Measurements from ENCODE around the gene DENND5B.
"Not testable (repeated sequence)": the region's sequence is repeated elsewhere in the genome, so short reads cannot be mapped to it uniquely, and the experiment has no call there.

The DENND5B gene

GRCh38 chr12:31557707-31558106 lies 33.2 kb downstream of the DENND5B start:
- DNase-seq (ENCODE audit: low spot score), result no peak

DNA sequence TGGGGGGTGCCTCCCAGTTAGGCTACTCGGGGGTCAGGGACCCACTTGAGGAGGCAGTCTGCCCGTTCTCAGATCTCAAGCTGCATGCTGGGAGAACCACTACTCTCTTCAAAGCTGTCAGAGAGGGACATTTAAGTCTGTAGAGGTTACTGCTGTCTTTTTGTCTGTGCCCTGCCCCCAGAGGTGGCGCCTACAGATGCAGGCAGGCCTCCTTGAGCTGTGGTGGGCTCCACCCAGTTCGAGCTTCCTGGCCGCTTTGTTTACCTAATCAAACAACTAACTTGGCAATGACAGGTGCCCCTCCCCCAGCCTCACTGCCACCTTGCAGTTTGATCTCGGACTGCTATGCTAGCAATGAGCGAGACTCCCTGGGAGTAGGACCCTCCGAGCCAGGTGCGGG lies 35.5 kb downstream of the DENND5B start:
- DNase-seq (ENCODE audit: low spot score), result not testable (repeated sequence)

- DNase-seq (ENCODE audit: low spot score), result not testable (repeated sequence)
Observed at GRCh38 chr12:31550590-31550989, 40.3 kb downstream of the DENND5B start.

DNA sequence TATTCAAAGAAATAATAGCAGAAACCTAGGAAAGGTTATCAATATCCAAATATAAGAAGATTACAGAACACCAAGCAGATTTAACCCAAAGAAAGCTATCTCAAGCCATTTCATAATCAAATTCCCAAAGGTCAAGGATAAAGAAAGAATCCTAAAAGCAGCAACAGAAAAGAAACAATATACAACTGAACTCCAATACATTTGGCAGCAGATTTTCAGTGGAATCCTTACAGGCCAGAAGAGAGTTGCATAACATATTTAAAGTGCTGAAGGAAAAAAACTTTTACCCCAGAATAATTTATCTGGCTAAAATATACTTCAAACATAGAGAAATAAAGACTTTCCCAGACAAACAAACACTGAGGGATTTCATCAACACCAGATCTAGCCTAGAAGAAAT lies 54.3 kb downstream of the DENND5B start:
- DNase-seq (ENCODE audit: low spot score), result no peak

- no peak for DNase-seq (ENCODE audit: low spot score)
Observed at GRCh38 chr12:31533470-31533869, 57.5 kb downstream of the DENND5B start.

GRCh38 chr12:31531893-31532292 lies 59.0 kb downstream of the DENND5B start:
- no peak for DNase-seq (ENCODE audit: low spot score)

DNA sequence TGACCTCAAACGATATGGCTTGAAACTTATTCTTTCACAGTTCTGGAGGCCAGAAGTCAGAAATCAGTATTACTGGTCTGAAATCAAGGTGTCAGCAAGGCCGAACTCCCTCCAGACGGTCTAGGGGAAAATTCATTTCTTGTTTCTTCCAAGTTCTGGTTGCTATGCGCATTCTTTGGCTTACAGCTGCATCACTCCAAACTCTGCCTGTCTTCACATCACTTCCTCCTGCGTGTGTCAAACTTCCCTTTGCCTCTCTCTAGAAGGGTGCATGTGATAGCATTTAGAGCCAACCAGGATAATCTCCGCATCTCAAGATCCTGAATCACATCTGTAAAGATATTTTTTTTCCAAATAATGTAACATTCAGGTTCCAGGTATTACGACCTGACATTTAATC lies 62.8 kb downstream of the DENND5B start:
- DNase-seq (ENCODE audit: low spot score), result no peak

DNA sequence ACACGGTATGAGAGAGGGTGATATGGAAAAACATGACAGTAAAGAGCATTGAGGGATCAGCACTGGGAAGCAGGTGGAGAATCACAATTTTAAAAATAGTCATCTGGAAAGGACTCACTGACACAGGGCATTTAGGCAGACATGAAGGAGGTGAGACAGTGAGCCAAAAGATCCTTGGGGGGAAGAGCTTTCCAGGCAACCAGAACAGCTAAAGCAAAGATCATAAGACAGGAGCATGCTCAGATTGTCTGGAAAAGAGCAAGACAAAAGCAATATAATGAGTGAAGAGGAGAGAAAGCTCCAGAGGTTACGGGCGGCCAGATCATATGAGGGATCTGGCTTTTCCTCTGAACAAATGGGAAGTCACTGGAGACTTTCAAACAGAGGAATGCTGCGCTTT lies 63.9 kb downstream of the DENND5B start:
- DNase-seq (ENCODE audit: low spot score), result no peak

DNA sequence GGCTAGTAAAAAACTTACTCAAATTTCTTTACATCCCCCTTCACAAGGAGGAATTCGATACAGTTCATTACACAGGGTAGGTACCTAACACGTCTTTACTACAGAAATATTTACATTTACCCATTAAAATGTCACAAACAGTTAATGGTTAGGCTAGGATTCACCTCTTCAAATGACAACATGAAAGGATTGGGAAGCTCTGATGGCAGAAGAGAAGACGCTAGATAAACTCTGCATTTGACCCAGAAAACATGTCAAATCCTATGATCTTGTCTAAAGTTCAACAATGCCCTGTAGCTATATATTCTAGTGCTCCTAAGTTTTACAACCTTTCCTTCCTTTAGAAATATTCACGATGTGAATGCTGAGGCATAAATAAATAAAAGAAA lies 64.8 kb downstream of the DENND5B start:
- no peak for DNase-seq (ENCODE audit: low spot score)

DNA sequence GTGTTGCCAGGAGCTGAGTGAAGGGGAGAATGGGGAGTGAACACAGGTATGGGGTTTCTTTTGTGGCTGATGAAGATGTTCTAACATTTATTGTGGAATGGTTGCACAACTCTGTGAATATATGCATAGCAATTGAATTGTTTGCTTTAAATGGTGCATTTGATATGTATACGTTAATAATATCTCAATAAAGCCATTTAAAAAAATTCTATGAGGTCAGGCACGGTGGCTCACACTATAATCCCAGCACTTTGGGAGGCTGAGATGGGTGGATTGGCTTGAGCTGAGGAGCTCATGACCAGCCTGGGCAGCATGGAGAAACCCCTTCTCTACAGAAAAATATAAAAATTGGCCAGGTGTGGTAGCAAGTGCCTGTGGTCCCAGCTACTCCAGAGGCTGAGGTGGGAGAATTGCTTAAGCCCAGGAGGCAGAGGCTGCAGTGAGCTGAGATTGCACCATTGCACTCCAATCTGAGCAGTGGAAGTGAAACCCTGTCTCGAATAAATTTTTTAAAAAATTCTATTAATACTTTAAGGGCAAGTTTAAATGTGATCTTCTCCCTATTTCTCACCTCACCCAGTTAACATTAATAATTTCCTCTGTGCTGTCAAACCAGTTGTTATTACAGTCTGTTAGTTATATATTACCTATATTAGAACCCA lies 65.3 kb downstream of the DENND5B start:
- no peak for DNase-seq (ENCODE audit: low spot score)

DNA sequence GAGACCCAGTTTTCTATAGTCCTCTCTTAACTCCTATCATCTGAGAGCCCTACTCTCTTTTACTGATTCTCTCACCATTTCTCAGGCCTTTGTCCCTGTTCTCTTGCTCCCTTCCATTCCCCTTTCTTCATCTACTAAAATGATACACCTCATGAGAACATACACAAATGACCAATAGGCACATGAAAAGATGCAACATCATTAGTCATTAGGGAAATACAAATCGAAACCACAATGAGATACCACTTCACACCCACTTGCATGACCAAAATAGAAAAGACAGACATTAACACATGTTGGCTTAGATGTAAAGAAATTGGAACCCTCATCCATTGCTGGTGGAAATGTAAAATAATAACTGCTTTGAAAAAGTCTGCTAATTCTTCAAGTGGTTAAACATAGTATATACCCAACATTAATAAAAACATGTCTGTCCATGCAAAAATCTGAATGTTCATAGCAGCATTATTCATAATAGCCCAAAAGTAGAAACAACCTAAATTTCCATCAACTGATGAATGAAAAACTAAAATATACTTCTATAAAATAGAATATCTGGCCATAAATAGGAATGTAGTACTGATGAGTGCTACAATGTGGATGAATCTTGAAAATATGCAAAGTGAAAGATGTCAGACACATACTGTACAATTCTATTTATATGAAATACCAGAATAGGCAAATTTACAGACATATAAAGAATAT lies 66.0 kb downstream of the DENND5B start:
- peak; percentile 24 for DNase-seq (ENCODE audit: low spot score)

GRCh38 chr12:31523306-31523705 lies 67.6 kb downstream of the DENND5B start:
- DNase-seq (ENCODE audit: low spot score), result no peak

GRCh38 chr12:31522607-31523006 lies 68.3 kb downstream of the DENND5B start:
- DNase-seq (ENCODE audit: low spot score), result no peak

GRCh38 chr12:31521964-31522363 lies 69.0 kb downstream of the DENND5B start:
- DNase-seq (ENCODE audit: low spot score), result no peak

- DNase-seq (ENCODE audit: low spot score), result no peak
Observed at GRCh38 chr12:31519511-31519910, 71.4 kb downstream of the DENND5B start.

GRCh38 chr12:31518680-31519227 lies 72.2 kb downstream of the DENND5B start:
- no peak for DNase-seq (ENCODE audit: low spot score)

GRCh38 chr12:31517994-31518393 lies 72.9 kb downstream of the DENND5B start:
- DNase-seq (ENCODE audit: low spot score), result no peak

DNA sequence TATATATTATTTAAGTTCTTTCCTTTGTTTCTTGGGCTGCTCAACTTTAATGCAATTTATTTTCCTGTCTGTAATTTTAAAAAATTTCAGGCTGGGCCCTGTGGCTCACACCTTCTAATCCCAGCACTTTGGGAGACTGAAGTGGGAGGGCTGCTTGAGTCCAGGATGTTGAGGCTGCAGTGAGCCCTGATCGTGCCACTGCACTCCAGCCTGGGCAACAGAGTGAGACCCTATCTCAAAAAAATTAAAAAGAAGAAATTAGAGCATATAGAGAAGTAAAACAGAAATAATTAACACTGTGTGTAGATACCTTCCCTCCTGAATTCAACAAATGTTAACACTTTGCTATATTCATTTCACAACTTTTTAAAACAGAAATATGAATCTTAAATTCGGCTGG lies 74.2 kb downstream of the DENND5B start:
- no peak for DNase-seq (ENCODE audit: low spot score)

GRCh38 chr12:31514912-31515311 lies 76.0 kb downstream of the DENND5B start:
- DNase-seq (ENCODE audit: low spot score), result no peak

DNA sequence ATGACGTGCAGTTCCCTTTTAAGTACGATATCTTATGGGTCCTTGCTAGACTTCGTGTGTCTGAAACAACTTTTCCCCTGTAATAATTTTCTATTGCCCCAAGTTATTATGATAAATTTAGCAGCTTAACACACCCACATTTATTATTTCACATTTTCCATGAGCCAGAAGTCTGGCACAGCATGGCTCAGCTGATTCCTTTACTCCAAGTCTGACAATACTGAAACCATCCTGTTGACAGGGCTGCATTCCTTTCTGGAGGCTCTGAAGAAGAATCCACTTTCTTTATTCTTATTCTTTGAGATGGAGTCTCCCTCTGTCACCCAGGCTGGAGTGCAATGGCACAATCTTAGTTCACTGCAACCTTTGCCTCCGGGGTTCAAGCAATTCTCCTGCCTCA lies 80.9 kb downstream of the DENND5B start:
- DNase-seq (ENCODE audit: low spot score), result no peak

GRCh38 chr12:31508436-31509150 lies 82.3 kb downstream of the DENND5B start:
- no peak for DNase-seq (ENCODE audit: low spot score)

DNA sequence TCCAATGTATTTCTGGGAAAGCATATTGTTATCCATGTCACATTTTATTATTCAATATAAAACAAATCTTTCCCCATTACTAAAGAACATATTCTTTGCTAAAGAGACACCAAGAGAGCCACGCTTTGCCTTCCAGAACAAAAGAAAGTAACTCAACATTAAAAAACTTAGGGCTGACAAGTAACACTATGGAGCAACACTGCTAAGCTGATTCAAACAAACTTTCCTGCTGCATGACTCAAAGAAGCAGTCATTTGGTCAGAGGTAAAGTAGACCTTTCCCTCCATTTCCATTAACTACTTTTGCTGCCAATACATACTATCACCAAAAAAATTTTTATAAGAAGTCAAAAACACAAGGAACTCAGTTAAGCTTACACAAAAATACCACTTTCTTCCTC lies 83.0 kb downstream of the DENND5B start:
- DNase-seq (ENCODE audit: low spot score), result no peak

All from activated CD4-positive, alpha-beta T cell treated with anti-CD3 and anti-CD28 coated beads, Interleukin-2, Interleukin-4, amounts not matched to agents 100 ng/mL and 50 ng/mL, durations not matched to agents 16 hours and 8 hours (primary cell).